Stimulated activated CD4-positive, alpha-beta T cell treated with anti-CD3 and anti-CD28 coated beads, Interleukin-12 subunit alpha, Interleukin-12 subunit beta, amount 100 ng/mL, for 4 hours (primary cell): ENCODE data around the gene GGPS1.
"Not testable (repeated sequence)": the region's sequence is repeated elsewhere in the genome, so short reads cannot be mapped to it uniquely, and the experiment has no call there.

ENCODE experiments used
- DNase-seq: peaks from one replicate; pipeline ENCODE4 v3.0.0-alpha.2; 2020

The GGPS1 gene

GRCh38 chr1:235307158-235308124 lies 20.9 kb upstream of the GGPS1 start:
- DNase-seq = no peak

- DNase-seq = not testable (repeated sequence)
Observed at GRCh38 chr1:235309206-235309605, 19.2 kb upstream of the GGPS1 start.

GRCh38 chr1:235313262-235313661 lies 15.1 kb upstream of the GGPS1 start:
- no peak for DNase-seq

GRCh38 chr1:235313931-235314678 lies 14.3 kb upstream of the GGPS1 start:
- DNase-seq = no peak

- DNase-seq = no peak
Observed at GRCh38 chr1:235315173-235315572, 13.2 kb upstream of the GGPS1 start.

- no peak for DNase-seq
Observed at GRCh38 chr1:235315735-235316134, 12.6 kb upstream of the GGPS1 start.

GRCh38 chr1:235317168-235317567 lies 11.2 kb upstream of the GGPS1 start:
- no peak for DNase-seq

GRCh38 chr1:235319255-235319654 lies 9.1 kb upstream of the GGPS1 start:
- no peak for DNase-seq

GRCh38 chr1:235320521-235321179 lies 7.7 kb upstream of the GGPS1 start:
- no peak for DNase-seq

GRCh38 chr1:235324296-235324695 lies 4.1 kb upstream of the GGPS1 start:
- no peak for DNase-seq

- no peak for DNase-seq
Observed at GRCh38 chr1:235325139-235325538, 3.2 kb upstream of the GGPS1 start.

GRCh38 chr1:235325854-235326253 lies 2.5 kb upstream of the GGPS1 start:
- no peak for DNase-seq

GRCh38 chr1:235326719-235327558 lies 1.4 kb upstream of the GGPS1 start:
- peak; percentile 50 for DNase-seq

GRCh38 chr1:235327559-235328270 lies 655 bp upstream of the GGPS1 start, which contains the start of gene ARID4B:
ARID4B (minus strand) TSS chr1:235328179; CDS start chr1:235326919, 1,260 bp downstream.
- peak; percentile 51 for DNase-seq

- DNase-seq = peak; percentile 23
Observed at GRCh38 chr1:235329139-235329902, 951 bp downstream of the GGPS1 start.

- no peak for DNase-seq
Observed at GRCh38 chr1:235330918-235331285, 2.5 kb downstream of the GGPS1 start.

GRCh38 chr1:235331401-235331800 lies 3.0 kb downstream of the GGPS1 start:
- DNase-seq = no peak

GRCh38 chr1:235336903-235337302 lies 8.5 kb downstream of the GGPS1 start:
- no peak for DNase-seq

- DNase-seq = no peak
Observed at GRCh38 chr1:235339746-235340145, 11.4 kb downstream of the GGPS1 start.

GRCh38 chr1:235341334-235341733 lies 13.0 kb downstream of the GGPS1 start:
- DNase-seq = no peak

- DNase-seq = no peak
Observed at GRCh38 chr1:235342039-235342438, 13.7 kb downstream of the GGPS1 start.
